ENCODE measurements around the gene ZFR2.

The ZFR2 gene

DNA sequence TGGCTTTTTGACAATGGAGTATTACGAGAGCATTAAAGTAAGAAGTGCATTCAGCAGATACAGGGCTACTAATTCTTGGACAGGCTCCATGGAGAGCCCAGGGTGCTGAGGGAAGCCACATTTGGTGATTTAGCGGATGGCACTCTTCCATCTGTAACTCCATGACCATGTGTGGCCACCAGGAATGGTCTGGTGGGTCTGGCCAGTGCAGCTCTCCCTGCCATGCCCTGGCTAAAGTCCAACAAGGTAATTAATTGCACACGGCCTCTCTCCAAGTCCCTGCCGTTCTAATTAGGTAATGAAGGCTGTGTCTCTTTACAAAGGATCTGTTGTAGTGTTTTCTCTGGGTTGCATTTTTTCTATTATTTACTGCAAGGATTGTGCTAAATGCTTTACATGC, 4.3 kb upstream of the ZFR2 start:
- DNase-seq = no peak

DNA sequence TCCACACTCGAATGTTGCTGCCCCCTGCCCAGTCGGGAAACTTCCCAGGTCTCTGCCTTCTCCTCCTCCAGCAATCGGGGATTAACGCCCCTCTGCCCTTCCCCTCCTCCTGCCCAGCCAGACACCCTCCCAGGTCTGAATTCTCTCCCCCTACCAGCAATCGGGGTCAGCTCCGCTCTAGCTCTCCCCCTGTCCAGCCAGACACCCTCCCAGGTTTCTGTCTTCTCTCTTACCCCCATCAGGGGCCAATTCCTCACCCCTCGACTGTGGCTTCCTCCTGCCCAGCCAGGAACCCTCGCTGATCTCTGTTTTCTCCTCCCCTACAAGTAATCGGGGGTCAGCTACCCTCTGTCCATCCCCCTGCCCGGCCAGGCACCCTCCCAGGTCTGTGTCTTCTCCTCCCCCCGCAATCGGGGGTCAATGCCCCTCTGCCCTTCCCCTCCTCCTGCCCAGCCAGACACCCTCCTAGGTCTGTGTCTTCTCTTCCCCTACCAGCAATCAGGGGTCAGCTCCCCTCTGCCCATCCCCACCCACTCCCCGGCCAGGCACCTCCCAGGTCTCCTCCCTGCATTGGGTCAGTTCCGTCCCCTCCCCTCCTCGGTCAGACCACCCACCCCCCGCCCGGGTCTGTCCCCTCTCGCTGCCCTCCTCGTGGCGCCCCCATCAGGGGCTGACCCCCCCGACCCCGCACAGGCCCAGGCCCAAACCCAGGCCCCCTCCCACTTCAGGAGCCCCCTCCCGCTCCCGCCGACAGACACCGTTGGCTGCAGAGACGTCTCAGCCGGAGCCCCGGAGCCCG, 668 bp downstream of the ZFR2 start:
- no peak for DNase-seq

DNA sequence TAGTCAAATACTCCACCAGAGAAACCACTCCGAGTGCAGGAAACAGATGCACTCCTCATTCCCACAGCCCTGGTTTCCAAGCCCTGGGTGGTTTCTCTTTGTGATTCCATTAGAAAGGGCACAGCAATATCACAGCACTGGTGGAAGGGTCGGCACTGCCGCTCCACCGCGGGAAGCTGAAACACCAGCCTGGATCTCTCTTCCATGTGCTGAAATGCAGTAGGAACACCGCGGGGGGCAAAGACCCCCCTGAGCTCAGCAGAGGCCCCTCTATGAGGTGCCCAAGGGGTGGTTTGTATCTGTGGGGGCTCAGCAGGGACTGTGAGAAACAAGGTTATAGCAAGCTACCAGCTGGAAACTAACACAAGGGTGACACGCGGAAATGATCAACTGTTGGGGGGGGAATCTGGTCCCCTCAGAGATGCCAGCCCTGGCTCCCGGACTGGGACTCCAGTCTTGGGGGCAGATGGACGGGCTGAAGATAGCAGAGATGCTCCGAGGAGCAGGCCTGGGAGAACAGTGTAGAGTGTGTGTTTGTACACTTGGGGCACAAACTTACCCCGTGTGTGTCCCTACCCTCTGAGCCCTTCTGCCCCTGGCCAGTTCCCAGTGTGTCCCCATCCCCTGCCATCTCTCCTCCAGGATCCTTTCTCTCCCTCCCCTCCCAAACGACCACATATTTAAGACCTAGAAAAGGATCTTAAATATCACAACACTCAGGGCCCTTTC, 1.8 kb downstream of the ZFR2 start:
- no peak for DNase-seq

DNA sequence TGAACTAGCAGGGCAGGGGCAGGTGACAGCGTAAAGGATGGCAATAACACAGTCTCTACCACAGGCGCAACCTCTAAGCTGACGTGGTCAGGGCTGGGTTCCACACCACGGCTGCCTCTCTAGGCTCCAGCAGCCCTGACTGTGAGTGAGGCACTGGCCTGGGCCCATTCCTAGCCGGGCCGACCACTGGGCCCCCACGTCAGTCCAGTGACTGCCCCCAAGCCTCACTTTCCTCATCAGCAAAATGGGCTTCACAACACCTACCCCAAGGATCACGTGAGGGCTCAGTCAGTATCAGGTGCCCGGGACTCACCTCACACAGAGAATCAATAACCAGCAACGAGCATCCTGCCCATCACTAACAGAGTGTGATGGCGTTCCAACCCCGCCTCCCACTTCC, 5.2 kb downstream of the ZFR2 start:
- DNase-seq = no peak

DNA sequence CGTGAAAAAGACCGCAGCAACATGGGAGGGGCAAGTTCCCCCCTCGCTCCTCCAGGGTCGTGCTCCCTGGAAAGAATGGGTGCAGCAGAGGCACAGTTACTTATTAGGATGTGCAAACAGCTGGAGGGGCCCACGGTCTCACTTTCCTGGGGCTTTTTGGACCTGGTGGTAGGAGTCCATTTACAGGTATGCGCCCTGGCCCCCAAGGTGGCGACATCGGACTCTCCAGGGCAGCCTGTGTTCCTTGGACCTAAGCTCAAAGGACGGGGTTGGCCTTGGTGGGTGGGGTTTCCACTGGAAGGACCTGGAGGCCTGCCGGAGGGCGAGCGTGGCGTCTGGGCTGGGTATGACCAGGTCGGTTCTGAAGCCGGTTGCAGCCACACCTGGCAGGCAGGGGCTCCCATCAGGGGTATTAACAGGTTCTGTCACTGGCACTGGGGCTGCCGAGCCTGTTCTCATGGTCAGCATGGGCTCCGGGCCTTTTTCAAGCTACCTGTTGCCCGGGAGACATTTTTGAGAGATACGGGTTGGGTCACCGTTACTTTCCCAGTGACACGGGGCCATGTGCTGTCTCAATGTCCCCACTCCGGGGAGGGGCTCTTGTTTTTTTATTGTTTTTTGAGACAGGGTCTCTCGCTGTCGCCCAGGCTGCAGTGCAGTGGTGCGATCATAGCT, 5.9 kb downstream of the ZFR2 start:
- DNase-seq = no peak

DNA sequence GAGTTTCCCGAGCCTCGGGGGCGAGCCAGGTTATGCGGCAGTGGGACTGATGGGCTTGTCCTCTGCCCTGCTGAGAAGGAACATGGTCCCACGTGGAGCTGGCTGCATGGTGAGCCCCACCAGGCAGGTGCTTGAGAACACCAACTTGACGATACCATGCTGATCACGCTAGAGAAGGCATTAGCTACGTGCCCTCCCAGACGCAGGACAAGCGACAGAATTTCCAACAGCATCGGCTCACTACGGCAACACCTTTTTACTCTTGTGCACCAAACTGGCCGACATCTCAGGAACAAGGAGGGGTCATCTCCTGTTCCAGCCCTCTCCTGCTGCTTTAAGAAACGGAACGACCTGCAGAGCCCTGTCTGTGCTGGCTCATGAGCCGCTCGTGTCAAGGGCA, 8.3 kb downstream of the ZFR2 start:
- no peak for DNase-seq

DNA sequence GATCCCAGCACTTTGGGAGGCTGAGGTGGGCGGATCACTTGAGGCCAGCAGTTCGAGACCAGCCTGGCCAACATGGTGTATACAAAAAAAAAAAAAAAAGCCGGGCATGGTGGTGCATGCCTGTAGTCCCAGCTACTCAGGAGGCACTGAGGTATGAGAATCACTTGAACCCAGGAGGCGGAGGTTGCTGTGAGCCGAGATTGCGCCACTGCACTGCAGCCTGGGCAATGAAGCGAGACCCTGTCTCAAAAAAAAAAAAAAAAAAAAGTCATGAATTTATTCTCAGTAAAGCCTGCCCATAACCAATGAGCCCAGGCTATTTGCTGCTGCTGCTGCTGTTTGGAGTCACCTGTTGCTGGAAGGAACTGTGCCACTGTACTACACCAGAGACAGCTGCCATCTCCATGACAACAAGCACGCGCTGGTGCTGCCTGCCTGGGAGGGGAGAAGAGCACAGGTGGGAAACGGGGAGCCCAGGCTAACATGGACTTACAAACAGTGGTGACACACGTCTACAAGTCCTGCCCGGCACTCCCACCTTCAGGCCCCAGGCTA, 11.3 kb downstream of the ZFR2 start:
- no peak for DNase-seq

DNA sequence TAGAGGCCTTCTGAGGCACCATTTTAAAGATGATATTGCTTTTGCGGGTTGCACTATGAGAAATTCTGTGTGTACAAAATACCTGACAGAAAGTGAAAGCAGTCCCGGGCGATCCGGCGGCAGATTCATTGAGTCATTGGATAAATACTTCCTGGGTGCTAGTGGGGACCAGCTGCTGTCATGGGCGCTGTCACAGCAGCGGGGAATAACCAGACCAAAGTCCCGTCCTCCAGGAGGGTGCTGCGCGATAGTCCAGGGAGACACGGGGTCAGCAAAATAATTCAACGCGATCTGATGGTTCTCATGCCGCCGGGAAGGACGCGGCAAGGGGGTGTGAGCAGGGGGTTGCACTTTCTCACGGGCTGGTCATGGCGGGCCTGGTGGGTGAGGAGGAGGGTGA, 13.5 kb downstream of the ZFR2 start:
- DNase-seq = no peak

DNA sequence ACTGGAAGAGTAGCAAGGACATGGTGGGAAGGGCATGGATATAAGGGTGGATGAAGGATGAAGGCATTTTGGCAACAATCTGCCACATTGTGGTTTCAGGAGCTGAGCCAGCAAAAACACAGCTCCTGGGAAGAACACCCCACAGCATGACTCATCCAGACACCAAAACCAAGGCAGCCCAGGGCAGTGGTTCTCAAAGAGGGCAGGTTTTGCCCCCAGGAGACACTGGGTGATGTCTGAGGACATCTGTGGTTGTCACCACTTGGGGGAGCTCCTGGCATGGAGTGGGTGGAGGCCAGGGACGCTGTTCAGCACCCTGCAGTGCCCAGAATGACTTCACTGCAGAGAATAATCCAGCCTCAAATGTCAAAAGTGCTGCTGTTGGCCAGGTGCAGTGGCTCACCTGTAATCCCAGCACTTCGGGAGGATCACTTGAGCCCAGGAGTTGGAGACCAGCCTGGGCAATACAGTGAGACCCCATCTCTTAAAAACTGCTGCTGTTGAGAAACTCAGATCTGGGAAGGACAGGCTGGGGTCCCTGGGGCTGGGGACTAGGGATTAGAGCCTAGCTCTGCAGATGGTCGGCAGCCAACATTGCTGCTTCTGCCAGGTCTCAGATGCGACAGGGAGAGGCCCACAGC, 16.1 kb downstream of the ZFR2 start:
- DNase-seq = no peak

DNA sequence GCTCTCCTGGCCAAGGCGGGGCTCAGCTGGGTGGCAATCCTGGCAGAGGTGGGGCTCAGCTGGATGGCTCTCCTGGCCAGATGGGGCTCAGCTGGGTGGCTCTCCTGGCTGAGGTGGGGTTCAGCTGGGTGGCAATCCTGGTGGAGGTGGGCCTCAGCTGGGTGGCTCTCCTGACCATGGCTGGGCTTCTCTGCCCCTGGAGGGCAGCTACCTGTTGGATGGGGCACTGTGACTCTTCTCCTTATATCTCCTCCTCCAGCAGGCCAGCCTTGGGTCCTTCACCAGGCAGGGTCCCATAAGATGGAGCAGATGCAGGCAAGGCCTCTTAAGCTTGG, 16.7 kb downstream of the ZFR2 start:
- DNase-seq = no peak

DNA sequence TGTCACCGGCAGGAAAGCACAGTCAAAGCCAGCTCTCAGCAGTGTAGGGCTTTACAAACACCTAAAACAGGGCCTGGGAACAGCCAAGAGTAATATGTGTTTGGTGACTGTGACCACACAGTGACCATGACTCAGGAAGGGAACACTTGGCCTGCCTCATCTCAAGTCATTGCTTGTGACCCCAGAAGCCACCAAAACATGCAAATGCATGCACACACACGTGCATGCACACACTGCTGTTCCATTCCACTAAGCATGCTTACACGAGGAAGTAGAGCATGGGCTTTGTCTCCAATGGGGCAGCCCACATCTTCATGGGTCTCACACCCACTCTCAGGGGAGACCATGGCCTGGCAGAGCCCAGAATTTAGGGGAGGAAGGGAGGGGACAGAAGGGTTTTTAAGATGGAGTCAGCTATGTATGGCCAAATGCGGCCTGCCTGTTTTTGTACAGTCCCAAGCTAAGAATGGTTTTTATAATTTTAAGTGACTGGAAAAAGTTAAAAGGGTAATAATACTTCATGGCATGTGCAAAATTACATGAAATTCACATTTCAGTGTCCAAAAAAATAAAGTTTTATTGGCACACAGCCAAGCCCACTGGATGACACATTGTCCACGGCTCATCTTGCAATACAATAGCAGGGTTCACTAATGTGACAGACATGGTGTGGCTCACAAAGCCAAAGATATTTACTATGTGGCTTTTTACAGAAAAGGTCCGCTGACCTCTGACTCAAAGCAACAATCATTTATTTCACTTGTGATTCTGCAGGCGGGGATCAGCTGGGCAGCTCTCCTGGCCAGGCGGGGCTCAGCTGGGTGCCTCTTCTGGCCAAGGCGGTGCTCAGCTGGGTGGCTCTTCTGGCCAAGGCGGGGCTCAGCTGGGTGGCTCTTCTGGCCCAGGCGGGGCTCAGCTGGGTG, 17.3 kb downstream of the ZFR2 start:
- no peak for DNase-seq

DNA sequence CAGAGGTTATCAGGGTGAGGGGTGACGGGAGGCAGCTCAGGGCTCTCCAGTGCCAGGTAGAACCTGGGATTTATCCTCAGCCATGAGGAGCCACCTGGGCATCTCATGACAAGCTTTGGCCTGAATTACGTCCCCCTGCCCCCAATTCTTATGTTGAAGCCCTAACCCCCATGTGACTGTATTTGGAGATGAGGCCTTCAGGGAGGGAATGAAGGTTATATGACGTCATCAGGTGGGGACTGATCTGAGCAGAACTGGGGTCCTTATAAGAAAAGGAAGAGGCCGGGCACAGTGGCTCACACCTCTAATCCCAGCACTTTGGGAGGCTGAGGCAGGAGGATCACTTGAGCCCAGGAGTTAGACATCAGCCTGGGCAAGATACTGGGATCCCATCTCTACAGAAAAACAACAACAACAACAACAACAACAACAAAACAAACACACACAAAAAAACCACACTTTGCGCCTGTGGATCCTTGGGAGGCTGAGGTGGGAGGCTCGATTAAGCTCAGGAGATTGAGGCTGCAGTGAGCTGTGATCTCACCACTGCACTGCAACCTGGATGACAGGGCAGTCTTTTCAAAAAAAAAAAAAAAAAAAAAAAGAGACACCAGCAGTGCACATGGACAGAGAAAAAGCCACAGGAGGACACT, 18.4 kb downstream of the ZFR2 start:
- DNase-seq = no peak

DNA sequence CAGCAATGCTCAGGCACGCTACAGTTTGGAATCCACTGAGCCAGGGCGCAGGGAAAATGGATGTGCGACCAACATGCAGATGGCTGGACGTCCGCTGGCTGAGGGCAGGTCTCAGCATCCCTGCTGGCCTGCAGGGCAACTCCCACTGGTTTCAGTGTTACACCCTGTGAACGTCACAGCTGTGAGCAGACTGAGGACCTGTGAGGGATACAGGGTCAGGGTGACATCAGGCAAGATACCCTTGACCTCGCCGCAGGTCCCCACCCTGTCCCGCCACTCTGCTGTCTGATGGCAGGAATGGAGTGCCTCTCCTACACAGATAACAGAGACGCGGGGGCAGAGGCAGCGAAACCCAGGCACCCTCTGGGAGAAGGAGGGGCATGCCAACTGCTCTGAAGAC, 19.1 kb downstream of the ZFR2 start:
- no peak for DNase-seq

DNA sequence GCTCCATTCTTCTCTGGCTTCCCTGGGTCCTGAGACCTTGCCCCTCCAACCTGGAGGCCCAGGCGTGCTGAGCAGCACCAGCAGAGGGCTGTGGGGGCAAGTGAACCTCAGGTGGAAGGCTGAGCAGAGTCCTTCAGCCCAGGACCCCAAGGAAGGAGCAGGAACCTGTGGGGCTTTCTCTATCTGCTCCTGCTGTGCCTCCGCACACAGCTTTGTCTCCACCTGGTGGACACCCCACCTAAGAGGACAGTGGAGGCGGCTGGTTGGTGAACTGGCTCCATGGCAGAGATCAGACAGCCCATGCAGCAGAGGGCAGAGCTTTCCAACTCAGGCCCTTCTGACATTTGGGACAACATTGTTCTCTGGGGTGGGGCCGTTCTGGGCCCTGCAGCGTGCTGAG, 19.7 kb downstream of the ZFR2 start:
- DNase-seq = peak; percentile 22

DNA sequence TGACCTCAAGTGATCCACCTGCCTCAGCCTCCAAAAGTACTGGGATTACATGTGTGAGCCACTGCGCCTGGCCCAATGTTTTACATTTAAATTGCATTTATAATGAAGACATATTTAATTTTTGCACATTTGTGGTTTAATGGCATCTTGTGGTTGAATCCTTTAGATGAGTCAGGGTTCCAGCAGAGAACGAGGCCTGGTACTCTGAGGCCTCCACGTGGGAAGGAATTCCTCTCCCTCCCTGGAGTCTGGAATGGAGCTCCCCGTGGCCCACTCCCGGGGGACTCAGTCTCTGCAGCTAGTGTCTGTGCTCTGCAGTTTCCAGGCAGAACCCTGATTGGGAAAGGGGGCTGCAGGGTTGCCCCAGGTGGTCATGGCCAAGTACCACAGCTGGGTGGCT, 24.2 kb downstream of the ZFR2 start:
- no peak for DNase-seq

DNA sequence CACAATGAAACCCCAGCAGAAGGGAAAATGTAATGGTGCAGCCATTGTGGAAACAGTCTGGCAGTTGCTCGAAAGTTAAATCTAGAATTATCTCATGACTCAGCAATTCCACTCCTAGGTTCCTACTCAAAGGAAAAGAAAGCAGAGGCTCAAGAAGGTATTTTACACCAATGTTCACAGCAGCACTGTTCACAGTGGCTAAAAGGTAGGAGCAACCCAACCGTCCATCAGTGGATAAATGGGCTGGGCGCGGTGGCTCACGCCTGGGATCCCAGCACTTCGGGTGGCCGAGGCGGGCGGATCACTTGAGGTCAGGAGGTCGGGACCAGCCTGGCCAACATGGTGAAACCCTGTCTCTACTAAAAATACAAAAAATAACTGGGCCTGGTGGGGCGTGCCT, 25.9 kb downstream of the ZFR2 start:
- no peak for DNase-seq

DNA sequence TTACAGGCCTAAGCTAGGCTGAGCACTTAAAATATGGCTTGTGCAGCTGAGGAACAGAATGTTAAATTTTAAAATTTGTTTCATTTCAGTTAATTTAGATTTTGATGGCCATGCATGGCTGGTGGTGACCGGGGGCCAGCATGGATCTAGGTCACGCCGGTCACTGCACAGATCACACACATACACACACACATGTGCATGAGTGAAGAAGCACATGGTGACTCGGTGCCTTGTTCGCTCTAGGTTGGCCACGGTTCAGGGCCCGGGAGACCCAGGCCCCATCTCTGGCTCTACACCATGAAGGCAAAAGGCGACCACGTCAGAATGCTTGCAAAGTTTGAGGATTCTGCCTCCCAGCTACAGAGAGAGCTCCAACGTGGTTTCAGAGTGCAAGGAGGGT, 28.0 kb downstream of the ZFR2 start:
- no peak for DNase-seq

DNA sequence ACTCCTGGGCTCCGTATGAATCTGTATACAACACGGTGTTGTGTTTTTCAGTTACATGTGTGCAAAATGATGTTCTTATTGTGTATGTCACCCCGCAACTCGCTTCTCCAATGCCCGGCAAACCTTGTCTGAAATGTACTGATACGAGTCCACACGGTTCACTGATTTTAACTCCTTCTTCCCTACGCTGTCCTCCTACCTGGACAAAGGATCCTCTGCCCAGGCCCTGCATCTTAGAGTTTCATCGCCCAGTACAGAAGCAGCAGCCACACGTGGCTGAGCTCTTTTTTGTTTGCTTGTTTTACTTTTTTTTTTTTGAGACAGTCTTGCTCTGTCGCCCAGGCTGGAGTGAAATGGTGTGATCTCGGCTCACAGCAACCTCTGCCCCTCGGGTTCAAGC, 28.9 kb downstream of the ZFR2 start:
- no peak for DNase-seq

DNA sequence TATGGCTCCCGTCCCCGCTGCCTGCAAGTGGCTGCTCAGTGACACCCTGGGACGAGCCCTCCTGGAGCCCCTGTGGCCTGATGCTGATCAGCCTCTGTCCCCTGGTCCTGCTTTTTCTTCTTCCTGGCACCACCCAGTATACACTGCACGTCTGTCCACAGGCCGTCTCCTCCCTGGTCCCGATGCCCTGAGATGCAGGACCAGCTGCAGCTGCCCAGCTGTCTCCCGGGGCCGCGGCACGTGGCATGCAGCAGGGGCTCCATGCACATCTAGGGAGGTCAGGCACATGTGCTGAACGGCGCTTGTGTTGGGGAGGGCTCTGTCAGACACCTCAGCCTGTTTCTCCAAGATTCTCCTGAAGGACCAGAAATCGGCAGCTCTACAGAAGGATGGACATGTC, 30.2 kb downstream of the ZFR2 start:
- DNase-seq = no peak

DNA sequence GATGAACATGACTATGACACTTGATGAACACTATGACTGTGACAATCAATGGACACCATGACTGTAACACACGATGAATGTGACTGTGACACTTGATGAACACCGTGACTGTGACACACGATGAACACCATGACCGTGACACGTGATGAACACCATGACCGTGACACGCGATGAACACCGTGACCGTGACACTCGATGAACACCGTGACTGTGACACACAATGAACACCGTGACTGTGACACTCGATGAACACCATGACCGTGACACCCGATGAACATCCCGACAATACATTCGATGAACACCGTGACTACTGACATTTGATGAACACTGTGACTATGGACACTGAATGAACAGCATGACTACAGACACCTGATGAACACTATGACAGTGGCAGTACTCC, 30.9 kb downstream of the ZFR2 start:
- no peak for DNase-seq

DNA sequence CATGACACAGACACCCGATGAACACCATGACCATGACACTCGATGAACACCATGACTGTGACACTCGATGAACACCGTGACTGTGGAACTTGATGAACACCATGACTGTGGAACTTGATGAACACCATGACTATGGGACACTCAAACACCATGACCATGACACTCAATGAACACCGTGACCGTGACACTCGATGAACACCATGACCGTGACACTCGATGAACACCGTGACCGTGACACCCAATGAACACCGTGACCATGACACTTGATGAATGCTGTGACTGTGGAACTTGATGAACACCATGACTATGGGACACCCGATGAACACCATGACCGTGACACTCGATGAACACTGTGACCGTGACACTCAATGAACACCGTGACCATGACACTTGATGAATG, 31.5 kb downstream of the ZFR2 start:
- DNase-seq = no peak

DNA sequence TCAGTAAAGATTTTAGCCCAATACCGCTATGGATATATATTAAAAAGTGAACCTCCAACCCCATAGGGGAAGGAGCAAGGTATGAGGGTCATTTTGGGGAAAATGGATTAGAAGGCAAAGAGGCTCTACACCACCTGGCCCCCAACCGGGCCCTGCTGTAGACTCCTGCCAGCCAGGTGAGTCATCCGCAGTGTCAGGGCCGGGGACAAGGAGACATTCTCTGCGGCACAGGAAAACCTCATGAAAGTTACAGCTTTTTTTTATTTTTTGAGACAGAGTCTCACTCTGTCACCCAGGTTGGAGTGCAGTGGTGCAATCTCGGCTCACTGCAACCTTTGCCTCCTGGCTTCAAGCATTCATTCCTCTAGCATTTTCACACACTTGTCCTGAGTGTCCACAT, 32.0 kb downstream of the ZFR2 start:
- no peak for DNase-seq
